GM19468 (cell line): ENCODE measurements around the gene CYB5R4.

ENCODE experiments used
- ATAC-seq: cut with Tn5 transposase; IDR thresholded peaks from one replicate; pipeline ENCODE4 v1.9.1; 2021; ENCODE audit warnings: mild to moderate bottlenecking, moderate library complexity, moderate number of reproducible peaks; ENCODE audit not compliant: unreplicated experiment; ENCODE audit errors: extremely low read depth

CYB5R4 gene, protein sequence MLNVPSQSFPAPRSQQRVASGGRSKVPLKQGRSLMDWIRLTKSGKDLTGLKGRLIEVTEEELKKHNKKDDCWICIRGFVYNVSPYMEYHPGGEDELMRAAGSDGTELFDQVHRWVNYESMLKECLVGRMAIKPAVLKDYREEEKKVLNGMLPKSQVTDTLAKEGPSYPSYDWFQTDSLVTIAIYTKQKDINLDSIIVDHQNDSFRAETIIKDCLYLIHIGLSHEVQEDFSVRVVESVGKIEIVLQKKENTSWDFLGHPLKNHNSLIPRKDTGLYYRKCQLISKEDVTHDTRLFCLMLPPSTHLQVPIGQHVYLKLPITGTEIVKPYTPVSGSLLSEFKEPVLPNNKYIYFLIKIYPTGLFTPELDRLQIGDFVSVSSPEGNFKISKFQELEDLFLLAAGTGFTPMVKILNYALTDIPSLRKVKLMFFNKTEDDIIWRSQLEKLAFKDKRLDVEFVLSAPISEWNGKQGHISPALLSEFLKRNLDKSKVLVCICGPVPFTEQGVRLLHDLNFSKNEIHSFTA

DNA sequence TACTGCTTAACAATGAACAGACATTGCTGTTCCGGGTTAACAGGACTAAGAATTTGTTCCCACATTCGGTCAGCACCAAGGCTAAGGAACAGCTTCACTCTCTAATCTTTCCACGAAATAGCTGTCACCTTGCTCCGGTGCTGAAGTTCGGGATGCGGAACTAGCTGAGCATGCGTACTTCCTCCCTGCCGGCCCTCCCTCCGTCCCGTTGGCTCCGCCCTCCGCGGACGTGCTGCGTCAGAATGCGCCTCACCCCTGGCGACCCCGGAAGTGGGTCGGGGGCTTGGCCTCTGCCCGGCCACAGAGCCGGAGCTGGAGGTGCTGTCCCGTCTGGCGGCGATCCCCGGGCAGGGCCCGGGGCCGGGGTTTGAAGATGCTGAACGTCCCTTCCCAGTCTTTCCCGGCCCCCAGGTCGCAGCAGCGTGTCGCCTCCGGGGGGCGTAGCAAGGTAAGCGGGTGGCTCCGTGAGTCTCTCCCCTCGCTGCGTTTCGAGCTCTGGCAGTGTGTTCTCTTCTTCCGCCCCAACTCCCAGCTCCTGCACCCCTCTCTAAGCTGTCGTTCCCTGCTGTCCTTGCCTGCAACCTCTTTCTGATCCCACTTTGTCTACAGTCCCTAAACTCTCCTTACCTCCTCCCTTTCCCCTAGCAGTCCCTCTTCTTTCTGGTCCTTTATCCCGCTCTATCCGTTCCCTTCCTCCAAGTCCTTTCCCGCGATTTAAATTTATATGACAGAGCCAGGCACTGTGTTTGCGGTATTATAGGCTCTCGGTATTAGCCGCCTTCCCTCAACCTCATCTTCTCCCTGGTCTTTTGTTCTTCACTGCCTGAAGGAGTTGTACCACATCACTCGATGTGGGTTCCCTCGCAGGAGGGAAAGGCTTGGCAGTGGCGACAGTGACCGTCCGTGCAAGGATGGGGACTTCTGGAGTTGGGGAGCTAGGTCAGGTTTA lies at the start of gene CYB5R4:
TSS of gene CYB5R4 (plus strand) at position 280 of the 949 bp plus-strand sequence. CDS start at position 374, 94 bp downstream.
- ATAC-seq: peak; percentile 99

DNA sequence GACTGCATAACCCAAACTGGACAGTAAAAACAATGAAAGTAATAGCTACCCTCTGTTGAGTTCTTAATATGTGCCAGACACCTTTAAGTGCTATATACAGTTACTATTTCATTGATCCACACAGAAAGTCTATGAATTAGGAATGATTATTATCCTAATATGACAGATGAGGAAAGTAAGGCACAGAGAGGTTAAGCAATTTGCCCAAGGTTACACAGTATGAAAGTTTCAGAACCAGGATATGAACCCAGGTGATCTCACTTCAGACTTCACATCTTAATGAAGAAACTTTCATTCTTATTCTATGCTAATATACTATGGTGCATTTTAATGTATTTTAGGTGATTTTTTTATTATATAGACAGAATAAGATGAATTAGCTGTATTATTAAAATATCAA lies 46.9 kb upstream of the CYB5R4 start:
- ATAC-seq: no peak

DNA sequence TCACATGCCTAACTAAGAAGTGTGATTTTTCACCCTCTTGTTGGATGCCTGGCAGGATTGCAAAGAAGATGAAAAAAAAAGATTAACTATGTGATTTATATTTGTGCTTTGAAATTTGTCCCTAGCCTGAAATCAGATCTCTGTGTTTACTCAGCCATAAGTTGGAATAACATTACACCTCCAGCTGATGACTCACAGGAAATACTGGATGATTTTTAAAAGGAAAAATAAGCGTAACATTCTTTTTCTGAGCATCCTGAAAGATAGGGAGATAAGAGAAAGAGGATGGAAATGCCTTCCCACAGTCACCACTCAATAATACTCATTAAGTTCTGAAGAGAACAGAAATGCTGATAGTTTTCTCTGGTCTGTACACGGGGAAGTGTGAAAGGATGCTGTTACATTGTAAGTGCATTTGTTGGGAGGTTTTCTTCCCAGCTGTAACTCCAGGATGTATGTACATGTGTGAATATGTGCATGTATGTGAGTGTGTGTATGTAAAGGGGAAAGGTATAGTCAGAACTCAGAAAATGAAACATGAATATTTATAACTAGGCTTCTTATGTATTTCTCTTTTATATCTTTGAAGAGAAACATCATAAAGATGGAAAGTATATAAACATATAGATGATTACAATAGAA lies 43.7 kb upstream of the CYB5R4 start:
- ATAC-seq: no peak

DNA sequence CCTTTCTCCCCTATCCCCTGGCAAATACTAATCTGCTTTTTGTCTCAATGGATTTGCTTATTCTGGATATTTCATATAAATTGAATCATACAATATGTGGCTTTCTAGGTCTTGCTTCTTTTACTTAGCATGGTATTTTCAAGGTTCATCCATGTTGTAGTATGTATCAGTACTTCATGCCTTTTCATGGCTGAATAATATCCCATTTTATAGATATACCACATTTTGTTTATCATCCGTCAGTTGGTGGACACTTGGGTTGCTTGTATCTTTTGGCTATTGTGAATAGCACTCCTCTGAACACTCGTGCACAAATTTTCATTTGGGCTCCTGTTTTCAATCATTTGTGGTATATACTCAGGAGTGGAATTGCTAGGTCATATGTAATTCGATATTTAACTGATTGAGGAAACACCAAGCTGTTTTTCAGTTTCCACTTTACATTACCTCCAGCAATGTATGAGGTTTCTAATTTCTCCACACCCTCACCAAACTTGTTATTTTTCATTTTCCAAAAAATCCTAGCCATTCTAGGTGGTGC lies 36.8 kb upstream of the CYB5R4 start:
- no peak for ATAC-seq

DNA sequence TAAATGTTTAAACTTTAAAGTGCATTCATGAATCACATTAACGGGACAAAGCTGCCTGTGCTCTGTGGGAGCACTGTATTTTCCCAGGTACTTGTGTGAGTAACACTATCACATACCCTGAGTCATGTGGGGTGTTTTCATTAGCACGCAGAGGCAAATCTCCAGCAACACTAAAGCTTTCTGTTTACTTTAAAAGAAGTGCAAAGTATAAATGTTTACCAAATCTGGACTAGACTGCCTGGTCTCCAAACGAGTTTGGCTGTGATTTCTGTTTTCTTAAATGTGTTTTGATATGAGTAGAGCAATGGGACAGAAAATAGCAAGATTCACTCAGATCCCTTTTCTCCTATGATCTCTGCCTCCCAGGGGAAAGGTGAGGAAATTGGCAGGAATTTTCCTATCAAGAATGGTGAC lies 35.1 kb upstream of the CYB5R4 start:
- ATAC-seq: no peak

DNA sequence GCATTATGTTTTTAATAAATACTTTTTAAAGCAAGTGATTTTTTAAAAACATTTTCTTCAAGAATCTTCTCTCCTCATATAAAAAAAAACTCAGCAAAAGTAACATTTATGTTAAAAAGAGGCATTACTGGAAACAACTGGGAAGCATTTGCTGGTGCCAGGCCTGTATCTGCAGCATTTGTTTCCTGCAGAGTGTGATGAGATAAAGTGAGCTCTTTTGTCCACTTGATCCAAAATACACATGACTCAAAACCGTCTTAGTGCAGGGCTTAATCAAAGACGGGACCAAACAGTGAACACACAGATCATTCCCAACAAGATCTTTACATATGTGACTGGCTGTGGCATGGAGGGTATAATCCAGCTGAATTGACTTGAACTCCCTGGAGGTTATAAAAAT lies 34.7 kb upstream of the CYB5R4 start:
- no peak for ATAC-seq

DNA sequence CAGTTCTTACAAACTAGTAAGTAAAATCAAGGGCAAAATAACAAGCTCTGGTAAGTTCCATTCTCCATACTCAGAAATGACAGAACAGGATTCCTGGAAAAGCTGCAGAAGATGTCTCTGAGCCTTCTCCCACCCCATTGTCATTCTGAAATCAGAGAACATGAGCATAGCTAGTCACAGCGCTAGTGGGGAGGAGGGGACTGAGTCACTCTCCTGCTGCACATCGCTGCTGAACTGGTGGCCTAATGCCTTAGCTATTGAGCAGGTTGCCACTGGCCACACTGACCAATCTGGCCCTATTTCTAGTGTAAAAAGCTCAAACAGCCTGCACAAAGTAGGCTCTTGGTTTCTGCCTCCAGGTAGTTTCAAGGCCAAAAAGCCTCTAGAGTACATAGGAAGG lies 32.4 kb upstream of the CYB5R4 start:
- ATAC-seq: no peak

DNA sequence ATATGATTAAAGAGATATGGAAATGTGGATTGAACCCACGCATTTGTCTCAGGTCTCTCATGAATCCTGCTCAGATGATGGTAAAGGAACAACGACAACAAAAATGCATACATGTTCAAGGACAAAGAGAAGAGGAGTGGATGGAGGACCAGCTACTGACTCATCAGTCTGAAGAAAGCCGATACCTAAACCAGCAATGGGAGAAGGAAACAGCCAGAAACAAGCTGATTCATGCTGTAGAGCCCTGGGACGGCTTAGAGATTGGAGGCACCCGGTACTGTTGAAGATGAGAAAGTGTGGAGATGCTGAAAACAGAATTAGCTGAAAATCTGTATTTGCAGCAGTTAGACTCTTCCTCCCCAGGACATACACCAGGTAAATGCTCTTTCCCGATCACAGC lies 20.8 kb upstream of the CYB5R4 start:
- no peak for ATAC-seq

DNA sequence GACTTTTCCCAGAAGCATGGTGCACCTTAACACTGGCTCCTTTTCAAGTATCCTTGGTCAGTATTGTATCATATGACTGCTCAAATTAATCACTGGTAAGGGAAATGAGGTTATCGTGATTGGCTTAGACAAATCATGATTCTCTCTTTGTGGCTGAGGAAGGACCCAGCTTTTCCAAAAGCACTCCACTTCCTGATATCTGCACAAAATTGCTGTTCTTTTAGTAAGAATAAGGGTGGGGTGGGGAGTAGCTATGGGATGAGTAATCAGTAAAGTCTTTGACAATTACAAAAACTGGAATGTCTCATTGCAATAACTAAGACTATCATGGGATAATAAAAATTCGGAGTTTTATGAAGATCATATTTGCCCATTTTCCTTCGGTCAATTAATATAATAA lies 15.3 kb upstream of the CYB5R4 start:
- no peak for ATAC-seq

DNA sequence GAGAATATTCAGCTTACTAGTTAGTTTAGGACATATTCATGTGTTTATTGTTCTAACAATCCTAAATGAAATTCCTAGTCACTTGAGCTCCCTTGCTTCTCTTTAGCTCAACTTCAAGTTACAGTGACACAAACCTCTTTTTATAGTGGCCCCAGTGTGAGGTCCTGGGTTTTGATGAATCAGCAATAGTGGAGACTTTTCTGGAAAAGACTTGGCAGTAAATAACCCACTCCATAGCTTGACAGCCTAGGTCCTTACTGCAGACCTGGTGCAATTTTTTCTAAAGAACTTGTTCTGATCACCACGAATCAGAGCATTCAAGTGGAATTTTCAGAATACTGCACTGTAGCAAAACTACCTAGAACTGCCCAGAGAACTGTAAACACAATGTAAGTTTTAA lies 13.2 kb upstream of the CYB5R4 start:
- ATAC-seq: no peak

DNA sequence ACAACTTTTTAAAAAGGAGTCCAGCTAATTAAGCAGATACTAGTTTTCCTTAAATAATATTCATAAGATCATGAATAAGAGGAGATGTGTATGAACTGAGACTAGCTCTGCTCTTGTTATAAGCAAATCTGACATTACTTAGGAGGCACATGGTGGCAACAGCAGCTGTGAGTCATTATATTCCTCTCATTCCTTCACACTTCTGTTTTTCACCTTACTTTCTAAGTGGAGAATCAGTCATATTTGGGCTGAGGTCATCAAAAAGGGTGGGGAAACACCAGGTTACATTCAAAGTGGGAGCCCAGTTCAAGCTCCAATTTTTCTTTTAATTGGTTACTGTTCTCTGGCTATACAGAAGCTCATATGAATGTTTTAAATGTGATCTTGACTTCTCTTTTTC lies 12.3 kb upstream of the CYB5R4 start:
- ATAC-seq: peak; percentile 75

DNA sequence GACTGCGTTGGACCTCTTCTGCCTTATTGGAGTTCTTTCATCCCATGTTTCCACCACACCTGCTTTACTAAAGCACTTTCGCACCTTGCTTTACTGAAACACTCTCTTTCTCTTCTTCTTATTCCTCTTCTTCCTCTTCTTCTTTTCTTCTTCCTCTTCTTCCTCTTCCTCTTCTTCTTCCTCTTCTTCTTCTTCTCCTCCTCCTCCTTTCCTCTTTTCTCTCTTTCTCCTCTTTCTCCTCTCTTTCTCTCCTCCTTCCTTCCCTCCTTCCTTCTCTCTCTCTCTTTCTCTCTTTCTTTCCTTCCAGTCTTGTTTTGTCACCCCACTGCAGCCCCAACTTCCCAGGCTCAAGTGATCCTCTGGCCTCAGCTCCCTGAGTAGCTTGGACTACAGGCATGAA lies 10.4 kb upstream of the CYB5R4 start:
- ATAC-seq: no peak

DNA sequence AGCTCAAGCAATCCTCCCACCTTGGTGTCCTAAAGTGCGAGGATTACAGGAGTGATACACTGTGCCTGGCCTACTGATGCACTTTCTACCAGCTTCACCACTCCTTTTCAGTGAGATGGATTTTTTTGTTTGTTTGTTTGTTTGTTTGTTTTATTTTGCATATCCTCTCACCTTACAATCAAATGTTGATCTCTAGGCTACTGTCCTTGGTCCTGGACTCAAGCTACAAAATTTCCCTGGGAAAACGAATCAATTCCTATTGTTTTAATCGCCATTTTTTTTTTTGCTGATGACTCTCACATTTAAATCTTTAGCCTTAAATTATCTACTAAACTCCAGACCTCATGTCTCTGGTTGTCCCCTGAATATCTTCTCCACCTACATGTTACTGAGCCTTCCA lies 9.9 kb upstream of the CYB5R4 start:
- no peak for ATAC-seq

DNA sequence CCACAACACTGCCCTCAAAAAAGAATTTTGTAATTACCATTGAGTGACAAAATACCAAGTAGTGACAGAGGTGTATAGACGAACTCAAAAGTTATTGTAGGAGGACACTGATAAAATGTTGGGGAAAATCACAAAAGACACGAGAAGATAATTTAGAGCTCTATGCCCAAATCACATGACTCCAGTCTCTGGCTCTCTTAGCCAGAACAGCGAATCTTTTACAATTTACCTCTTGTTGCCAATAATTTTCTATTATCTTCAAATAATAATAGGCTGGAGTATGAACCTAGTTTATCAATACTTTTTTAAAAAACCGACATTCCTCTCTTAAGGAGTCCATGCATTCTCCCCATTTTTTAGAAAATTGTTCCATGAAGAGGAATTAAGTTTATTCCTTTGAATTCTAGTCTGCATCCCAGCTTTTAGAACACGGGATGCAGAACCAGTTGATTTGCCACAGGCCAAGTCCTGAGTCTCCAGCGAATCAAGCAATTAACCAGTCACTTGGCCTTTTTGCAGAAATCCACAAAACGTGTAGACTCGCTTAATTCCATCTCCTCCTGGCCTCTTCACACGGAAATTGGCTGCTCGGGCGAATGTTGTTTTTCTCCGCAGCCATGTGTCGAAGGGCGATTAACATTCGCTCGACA lies 6.8 kb upstream of the CYB5R4 start:
- no peak for ATAC-seq

DNA sequence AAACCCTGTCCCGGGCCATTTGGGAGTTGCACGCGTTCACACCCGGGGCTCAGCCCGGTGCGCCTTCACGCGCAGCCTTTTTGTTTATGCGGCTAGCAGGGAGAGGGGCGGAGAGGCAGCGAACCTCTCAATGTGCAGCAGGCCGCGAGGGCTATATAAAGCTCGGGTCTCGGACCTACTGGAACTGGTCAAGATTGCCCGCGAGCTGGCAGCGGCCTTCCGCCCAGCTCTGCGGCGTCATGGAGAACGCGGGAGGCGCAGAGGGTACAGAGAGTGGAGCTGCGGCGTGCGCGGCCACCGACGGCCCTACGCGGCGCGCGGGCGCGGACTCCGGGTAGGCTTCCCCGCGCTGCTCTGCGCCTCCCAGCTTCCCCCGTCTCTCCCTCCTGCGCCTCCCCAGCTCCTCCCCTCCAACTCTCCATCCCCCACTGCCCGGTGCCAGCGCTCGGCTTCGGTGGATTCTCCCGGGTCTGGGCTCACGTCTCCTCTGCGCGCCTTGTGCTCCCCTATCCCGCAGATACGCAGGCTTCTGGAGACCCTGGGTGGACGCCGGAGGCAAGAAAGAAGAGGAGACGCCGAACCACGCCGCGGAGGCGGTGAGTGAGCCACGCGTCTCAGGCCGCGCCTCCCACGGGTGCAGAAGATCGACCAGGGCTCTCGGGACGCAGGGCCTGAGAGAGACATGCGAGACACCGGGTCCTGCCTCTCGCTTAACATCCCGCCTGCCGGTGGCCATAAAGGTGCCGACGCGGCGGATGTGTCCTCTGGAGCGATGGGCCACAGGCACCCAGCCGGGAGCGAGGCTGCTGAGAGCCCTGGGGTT lies 6.1 kb upstream of the CYB5R4 start, which contains the start of gene RIPPLY2:
TSS of gene RIPPLY2 (plus strand) at position 183 of the 823 bp plus-strand sequence. CDS start at position 240, 57 bp downstream.
- ATAC-seq: no peak

DNA sequence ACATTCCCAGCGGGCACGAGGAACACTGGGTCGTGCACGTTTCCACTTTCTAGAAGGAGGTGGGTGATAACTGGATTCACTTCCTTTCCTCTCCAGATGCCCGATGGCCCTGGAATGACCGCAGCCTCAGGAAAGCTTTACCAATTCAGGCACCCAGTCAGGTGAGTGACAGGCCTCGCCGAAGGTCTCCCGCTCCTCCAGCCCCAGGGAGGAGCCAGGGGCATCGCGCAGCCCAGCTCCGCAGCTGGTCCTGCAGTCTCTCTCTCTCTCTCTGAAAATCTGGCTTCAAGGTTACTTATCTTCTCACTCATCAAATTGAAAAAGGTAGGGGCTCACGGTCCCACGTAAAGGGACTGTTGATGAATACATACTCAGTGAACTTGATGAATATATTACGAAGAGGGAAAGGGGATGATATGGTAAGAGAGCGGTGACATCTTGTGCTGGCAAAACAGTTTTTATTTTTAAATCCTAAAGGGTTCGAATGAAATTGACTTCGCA lies 5.4 kb upstream of the CYB5R4 start:
- no peak for ATAC-seq

DNA sequence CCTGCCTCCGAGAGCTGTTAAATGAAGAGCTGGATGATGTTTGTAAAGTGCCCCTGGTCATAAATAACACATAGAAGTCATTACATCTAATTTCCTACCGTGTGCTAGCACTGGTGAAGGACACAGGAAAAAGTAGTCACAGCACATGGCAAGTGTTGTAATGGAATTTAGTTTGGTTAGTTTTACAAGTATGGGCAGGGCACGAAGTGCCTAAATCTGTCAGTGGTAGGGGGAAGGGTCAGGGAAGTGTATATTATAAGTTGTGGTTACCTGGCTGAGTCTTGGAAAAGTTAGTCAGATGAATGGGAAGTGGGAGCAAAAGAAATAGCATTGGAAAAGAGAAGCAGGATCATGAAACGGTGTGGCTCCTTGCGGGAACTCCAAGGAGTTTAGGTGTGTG lies 4.7 kb upstream of the CYB5R4 start:
- no peak for ATAC-seq

DNA sequence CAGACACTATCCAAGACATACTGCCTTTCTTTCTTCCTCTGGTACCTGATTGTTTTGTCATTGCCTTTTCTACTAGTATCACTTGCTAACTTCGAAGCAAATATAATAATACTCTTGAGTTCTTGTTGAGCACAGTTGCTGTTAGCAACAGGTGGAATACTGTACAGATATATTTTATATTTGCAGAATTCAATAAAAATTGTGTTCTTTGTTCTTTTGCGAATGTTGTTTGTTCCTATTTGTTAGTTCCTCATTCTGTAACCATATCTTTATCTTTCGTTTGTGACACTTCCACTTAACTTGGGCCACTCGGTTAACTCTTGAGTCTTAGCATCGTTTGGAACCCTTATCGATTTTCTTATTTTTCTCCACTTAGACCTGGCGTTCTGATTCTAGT lies 868 bp downstream of the CYB5R4 start:
- no peak for ATAC-seq
